ENCODE measurements around the gene ETV4. TPM values are rescaled to one million over a fixed set of nuclear protein-coding genes. Genes with fewer than 3 reads are reported as not detected.

ETV4 gene
- total RNA-seq, 1 donor from 2014 or later: 0.37 TPM

Other genes with a start within 250 kb of the ETV4 start
- gene ARL4D, start 147.3 kb downstream of the ETV4 start, total RNA-seq: 6.7 TPM
- gene DHX8, start 62.4 kb downstream of the ETV4 start, total RNA-seq: 29.7 TPM
- gene MEOX1, start 115.6 kb upstream of the ETV4 start, total RNA-seq: 11.1 TPM
- not detected for gene SOST, start 212.5 kb upstream of the ETV4 start, total RNA-seq
- 243 TPM for gene DUSP3, start 232.6 kb upstream of the ETV4 start, total RNA-seq
- gene CFAP97D1, start 234.1 kb upstream of the ETV4 start, total RNA-seq: not detected